ENCODE results near the gene FAM169A. TPM values are rescaled to one million over a fixed set of nuclear protein-coding genes. Genes with fewer than 3 reads are reported as not detected.
A peak's percentile ranks its signal among the peaks of the same experiment; 100 is the strongest.
"Not testable (repeated sequence)": the region's sequence is repeated elsewhere in the genome, so short reads cannot be mapped to it uniquely, and the experiment has no call there.

The FAM169A gene
- total and polyA plus RNA-seq, 2 donors from 2014 or later: 3.5 to 8.6 TPM

DNA sequence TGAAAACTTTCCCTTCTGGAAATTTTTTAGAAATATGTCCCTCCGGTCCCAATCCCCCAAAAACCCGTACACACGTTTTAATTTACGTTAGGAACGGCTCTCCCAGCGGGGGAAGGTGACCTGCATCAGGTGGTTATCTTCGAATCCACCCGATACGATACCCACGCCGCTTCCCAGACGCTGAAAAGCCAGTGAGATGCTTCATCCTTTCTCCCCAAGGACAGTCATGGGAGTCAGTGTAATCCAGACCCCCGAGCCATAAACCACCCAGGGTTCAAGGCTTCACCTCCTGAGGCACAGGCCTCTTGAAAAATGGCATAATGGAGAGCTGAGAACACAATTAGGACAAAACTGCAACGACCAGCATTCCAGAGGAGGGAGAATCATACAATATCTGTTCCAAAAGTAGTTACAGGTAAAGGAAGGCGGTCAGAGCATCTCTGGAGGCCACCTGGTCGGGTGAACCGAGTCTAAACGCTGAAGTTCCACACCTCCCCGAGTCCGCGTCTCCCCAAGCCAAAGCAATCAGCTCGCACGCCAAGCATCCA is 857 bp downstream of the FAM169A start:
- DNase-seq (peak in 4 of 5 donors; percentile 44 to 58 (median 52)), FAIRE-seq (no peak)
- H3K27ac ChIP-seq (ENCODE audit: low read depth in 2 of 2, low read length in 2 of 2): peak overlapping the region; percentile 33 to 65
- H3K27me3 ChIP-seq (ENCODE audit: control insufficient read depth, insufficient read depth, low read length): no peaks in the 10 kb centered on the region
- intact Hi-C loops (cut with DNase I): no loop called here
- TF ChIP-seq, protein P1, sequence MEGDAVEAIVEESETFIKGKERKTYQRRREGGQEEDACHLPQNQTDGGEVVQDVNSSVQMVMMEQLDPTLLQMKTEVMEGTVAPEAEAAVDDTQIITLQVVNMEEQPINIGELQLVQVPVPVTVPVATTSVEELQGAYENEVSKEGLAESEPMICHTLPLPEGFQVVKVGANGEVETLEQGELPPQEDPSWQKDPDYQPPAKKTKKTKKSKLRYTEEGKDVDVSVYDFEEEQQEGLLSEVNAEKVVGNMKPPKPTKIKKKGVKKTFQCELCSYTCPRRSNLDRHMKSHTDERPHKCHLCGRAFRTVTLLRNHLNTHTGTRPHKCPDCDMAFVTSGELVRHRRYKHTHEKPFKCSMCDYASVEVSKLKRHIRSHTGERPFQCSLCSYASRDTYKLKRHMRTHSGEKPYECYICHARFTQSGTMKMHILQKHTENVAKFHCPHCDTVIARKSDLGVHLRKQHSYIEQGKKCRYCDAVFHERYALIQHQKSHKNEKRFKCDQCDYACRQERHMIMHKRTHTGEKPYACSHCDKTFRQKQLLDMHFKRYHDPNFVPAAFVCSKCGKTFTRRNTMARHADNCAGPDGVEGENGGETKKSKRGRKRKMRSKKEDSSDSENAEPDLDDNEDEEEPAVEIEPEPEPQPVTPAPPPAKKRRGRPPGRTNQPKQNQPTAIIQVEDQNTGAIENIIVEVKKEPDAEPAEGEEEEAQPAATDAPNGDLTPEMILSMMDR (IDR thresholded peaks at IDR 0.05; ENCODE audit: borderline replicate concordance, extremely low read depth, insufficient read depth): no peak
- H3K36me3 ChIP-seq (ENCODE audit: control insufficient read depth in 2 of 3, insufficient read depth in 3 of 3, low read length in 3 of 3): no peaks in the 10 kb centered on the region
- peak overlapping the region; percentile 64 to 81 (median 72) for H3K9ac ChIP-seq (ENCODE audit: low read length in 3 of 3)
- H3K4me3 ChIP-seq (ENCODE audit: low read length in 3 of 3): peak overlapping the region; percentile 80 to 88 (median 81)
- no peaks in the 10 kb centered on the region for H3K9me3 ChIP-seq (ENCODE audit: control insufficient read depth in 2 of 3, insufficient read depth in 1 of 3, low read length in 3 of 3)
- peaks cover 0 to 7% (median 0%) of the 10 kb centered on the region in 3 donors for H3K4me1 ChIP-seq (ENCODE audit: control insufficient read depth in 2 of 3, insufficient read depth in 2 of 3, low read depth in 1 of 3, low read length in 3 of 3)

DNA sequence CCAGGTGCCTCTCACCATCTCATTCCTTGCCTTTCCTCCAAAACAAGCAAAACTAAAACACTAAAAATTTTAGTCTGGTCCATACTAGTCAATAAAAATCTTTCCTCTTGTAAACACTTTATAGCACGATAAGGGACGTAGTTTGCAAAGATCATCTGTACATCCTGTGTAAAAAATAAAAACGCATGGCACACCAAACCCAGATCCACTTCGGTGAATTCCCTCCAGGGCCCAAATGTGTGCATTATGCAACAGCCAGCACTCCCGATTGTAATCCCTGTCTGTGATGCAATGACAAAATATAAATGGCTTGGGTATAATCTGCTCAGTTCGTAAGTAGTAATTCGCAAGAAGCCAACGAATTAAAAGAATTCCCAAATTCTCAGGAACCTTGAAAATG is 1.4 kb downstream of the FAM169A start:
- FAIRE-seq (no peak), DNase-seq (peak in 2 of 5 donors; percentile 32 to 44)
- intact Hi-C loops (cut with DNase I): no loop called here
- Histone ChIP-seq H3K9ac (ENCODE audit: low read length in 3 of 3) (peak overlapping the region in 2 of 3 donors; percentile 64 to 81), H3K4me3 (ENCODE audit: low read length in 3 of 3) (peak overlapping the region; percentile 80 to 88 (median 81)), H3K9me3 (ENCODE audit: control insufficient read depth in 2 of 3, insufficient read depth in 1 of 3, low read length in 3 of 3) (no peaks in the 10 kb centered on the region), H3K36me3 (ENCODE audit: control insufficient read depth in 2 of 3, insufficient read depth in 3 of 3, low read length in 3 of 3) (no peaks in the 10 kb centered on the region), H3K4me1 (ENCODE audit: control insufficient read depth in 2 of 3, insufficient read depth in 2 of 3, low read depth in 1 of 3, low read length in 3 of 3) (peaks cover 0 to 7% (median 0%) of the 10 kb centered on the region in 3 donors), H3K27me3 (ENCODE audit: control insufficient read depth, insufficient read depth, low read length) (no peaks in the 10 kb centered on the region), H3K27ac (ENCODE audit: low read depth in 2 of 2, low read length in 2 of 2) (no peak overlapping the region)
- TF ChIP-seq, protein P1 (IDR thresholded peaks at IDR 0.05; ENCODE audit: borderline replicate concordance, extremely low read depth, insufficient read depth): no peak

DNA sequence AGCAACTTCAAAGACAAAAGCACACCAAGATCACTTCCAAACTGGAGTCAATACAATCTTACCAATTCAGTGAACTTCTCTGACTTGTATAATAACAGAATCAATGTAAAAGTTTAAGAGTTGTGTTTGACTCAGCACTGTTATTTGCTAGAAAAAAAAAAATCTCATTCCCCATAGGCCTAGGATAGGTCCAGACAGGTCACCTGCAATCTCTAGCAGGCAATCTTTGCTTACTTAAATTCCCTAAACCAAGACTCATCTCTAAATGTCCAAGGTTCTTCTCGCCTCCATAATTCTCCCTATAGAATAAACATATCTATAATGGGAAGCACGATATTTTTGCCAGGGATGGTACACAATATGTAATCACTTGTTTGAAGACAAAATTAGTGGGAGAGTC is 2.5 kb downstream of the FAM169A start:
- TF ChIP-seq, protein P1 (IDR thresholded peaks at IDR 0.05; ENCODE audit: borderline replicate concordance, extremely low read depth, insufficient read depth): no peak
- H3K36me3 ChIP-seq (ENCODE audit: control insufficient read depth in 2 of 3, insufficient read depth in 3 of 3, low read length in 3 of 3): no peaks in the 10 kb centered on the region
- H3K4me3 ChIP-seq (ENCODE audit: low read length in 3 of 3): no peak overlapping the region
- no peaks in the 10 kb centered on the region for H3K9me3 ChIP-seq (ENCODE audit: control insufficient read depth in 2 of 3, insufficient read depth in 1 of 3, low read length in 3 of 3)
- intact Hi-C loops (cut with DNase I): no loop called here
- no peak overlapping the region for H3K27ac ChIP-seq (ENCODE audit: low read depth in 2 of 2, low read length in 2 of 2)
- no peak for DNase-seq
- no peak for FAIRE-seq
- H3K9ac ChIP-seq (ENCODE audit: low read length in 3 of 3): no peak overlapping the region
- no peaks in the 10 kb centered on the region for H3K27me3 ChIP-seq (ENCODE audit: control insufficient read depth, insufficient read depth, low read length)
- H3K4me1 ChIP-seq (ENCODE audit: control insufficient read depth in 2 of 3, insufficient read depth in 2 of 3, low read depth in 1 of 3, low read length in 3 of 3): peaks cover 0 to 7% (median 0%) of the 10 kb centered on the region in 3 donors

- peaks cover 0 to 7% (median 0%) of the 10 kb centered on the region in 3 donors for H3K4me1 ChIP-seq (ENCODE audit: control insufficient read depth in 2 of 3, insufficient read depth in 2 of 3, low read depth in 1 of 3, low read length in 3 of 3)
- TF ChIP-seq, protein P1 (IDR thresholded peaks at IDR 0.05; ENCODE audit: borderline replicate concordance, extremely low read depth, insufficient read depth): no peak
- no peaks in the 10 kb centered on the region for H3K9me3 ChIP-seq (ENCODE audit: control insufficient read depth in 2 of 3, insufficient read depth in 1 of 3, low read length in 3 of 3)
- H3K27ac ChIP-seq (ENCODE audit: low read depth in 2 of 2, low read length in 2 of 2): no peak overlapping the region
- H3K4me3 ChIP-seq (ENCODE audit: low read length in 3 of 3): no peak overlapping the region
- H3K36me3 ChIP-seq (ENCODE audit: control insufficient read depth in 2 of 3, insufficient read depth in 3 of 3, low read length in 3 of 3): no peaks in the 10 kb centered on the region
- no peaks in the 10 kb centered on the region for H3K27me3 ChIP-seq (ENCODE audit: control insufficient read depth, insufficient read depth, low read length)
- DNase-seq (no peak), FAIRE-seq (no peak)
- H3K9ac ChIP-seq (ENCODE audit: low read length in 3 of 3): no peak overlapping the region
- intact Hi-C loops (cut with DNase I): no loop called here
Measured at GRCh38 chr5:74862221-74862620, 4.0 kb downstream of the FAM169A start.

DNA sequence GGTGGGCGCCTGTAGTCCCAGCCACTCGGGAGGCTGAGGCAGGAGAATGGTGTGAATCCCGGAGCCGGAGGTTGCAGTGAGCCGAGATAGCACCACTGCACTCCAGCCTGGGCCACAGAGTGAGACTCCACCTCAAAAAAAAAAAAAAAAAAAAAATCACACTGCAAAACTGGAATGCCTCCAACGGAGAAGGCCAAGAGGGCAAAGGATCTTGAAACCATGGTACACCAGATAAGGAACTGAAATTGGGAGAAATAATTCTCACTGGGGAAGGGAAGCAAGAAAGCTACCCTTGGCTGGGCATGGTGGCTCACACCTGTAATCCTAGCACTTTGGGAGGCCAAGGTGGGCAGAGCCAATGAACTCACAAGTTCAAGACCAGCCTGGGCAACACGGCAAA is 9.2 kb downstream of the FAM169A start:
- intact Hi-C loops (cut with DNase I); H3K36me3 ChIP-seq (ENCODE audit: control insufficient read depth in 2 of 3, insufficient read depth in 3 of 3, low read length in 3 of 3); H3K9ac ChIP-seq (ENCODE audit: low read length in 3 of 3); DNase-seq; H3K9me3 ChIP-seq (ENCODE audit: control insufficient read depth in 2 of 3, insufficient read depth in 1 of 3, low read length in 3 of 3); H3K4me3 ChIP-seq (ENCODE audit: low read length in 3 of 3); H3K27ac ChIP-seq (ENCODE audit: low read depth in 2 of 2, low read length in 2 of 2); H3K4me1 ChIP-seq (ENCODE audit: control insufficient read depth in 2 of 3, insufficient read depth in 2 of 3, low read depth in 1 of 3, low read length in 3 of 3); FAIRE-seq; H3K27me3 ChIP-seq (ENCODE audit: control insufficient read depth, insufficient read depth, low read length): not testable (repeated sequence)
